NOMO-1 treated with DMSO at 0.1 percent for 48 hours (cell line): ENCODE measurements around the gene ZSCAN5C.
A peak's percentile ranks its signal among the peaks of the same experiment; 100 is the strongest.
"Not testable (repeated sequence)": the region's sequence is repeated elsewhere in the genome, so short reads cannot be mapped to it uniquely, and the experiment has no call there.

Source experiments
- DNase-seq: peaks from one replicate; lab custom pipeline; 2025; ENCODE audit not compliant: unreplicated experiment; lab: John Stamatoyannopoulos, UW

ZSCAN5C gene

DNA sequence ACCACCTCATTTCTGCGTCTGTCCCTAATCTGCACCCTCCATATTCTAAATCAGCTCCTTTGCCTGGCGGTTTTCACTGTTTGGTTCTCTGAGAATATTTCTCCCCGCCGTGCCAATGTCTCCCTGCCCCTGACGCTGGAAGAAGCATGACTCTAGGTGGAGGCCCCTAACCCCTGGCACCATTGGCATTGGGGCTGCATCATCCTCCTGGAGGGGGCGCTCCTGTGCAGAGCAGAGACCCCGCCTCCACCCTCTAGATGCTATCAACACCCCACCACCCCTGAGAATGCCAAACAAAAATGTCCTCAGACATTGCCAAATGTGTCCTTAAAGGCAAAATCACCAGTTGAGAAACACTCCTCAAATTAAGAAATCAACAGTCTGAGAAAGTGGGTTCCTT lies 11.0 kb upstream of the ZSCAN5C start:
- DNase-seq: no peak

DNA sequence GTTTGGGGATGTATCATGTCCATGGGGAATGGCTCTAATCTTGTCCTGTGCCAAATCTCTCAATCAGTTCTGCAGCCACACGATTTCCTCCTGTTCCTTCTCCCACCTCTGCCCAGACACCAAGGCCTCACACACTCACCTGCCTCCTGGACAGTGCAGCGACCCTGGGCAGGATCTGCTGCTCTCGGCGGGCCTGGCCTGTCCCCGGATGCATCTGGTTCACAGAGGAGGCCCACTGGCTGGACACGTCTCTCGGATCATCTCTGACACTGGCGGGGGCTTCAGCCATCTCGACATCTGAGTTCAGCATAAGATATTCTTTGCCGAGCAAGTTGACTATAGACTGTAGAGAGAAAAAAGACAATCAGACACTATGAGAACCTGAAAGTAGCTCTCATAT lies 10.4 kb upstream of the ZSCAN5C start:
- DNase-seq: no peak

DNA sequence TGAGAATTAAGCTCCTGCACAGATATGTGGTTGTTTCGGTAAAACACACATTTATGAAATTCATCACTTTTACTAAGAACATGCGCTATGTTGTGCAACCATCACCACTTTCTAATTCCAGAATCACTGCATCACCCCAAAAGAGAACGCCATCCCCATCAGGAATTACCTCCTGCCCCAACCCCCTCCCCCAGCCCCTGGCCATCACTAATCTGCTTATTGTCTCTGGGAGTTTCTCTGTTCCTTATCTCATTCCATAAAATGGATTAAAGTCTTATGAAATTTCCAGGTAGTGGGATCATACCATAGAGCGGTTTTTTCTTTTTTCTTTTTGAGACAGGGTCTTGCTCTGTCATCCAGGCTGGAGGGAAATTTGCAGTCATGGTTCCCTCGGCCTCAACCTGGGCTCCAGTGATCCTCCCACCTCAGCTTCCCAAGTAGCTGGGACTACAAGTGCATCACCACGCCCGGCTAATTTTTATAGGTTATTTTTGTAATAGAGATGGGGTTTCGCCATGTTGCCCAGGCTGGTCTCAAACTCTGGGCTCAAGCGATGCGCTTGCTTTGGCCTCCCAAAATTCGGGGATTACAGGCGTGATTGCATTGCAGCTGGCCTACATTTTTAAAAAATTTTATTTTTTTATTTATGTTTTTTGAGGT lies 8.0 kb upstream of the ZSCAN5C start:
- DNase-seq: no peak

DNA sequence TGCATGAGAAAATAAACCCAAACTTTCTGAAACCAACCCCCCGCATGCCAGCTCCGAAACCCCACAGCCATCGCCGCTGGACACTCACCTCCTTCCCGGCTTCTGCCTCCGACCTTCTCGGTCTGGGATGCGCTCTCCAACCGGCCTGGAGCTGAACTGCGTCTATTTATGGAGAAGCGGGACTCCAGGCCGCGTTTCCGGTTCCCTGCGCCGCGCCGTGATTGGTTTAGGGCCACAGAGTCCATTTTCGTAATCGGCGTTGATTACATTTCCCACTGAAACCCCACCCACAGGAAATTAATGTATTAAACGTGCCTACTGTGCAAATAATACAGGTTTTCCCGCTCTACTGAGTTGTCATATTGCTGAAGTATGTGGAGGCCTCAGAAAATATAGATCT lies 4.4 kb upstream of the ZSCAN5C start, which contains the start of gene ZSCAN5B:
TSS of gene ZSCAN5B (minus strand) at position 138 of the 400 bp plus-strand sequence. CDS start 4,731 bp downstream, outside the sequence.
- DNase-seq: not testable (repeated sequence)

DNA sequence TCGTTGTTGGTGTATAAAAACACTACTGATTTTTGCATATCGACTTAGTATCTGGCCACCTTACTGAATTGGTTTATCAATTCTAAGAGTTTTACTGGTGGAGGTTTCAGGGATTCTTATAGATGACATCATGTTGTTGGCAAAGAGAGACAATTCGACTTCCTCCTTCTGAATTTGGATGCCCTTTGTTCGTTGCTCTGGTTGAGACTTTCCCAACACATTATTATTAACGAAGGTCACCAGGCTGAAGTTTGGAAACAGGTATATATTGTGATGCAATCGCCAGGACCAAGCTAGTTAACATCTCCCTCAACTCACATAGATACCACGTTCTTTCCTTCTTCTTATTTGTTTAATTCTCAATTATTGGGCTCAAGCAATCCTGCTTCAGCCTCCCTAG lies 2.4 kb upstream of the ZSCAN5C start:
- DNase-seq: no peak

DNA sequence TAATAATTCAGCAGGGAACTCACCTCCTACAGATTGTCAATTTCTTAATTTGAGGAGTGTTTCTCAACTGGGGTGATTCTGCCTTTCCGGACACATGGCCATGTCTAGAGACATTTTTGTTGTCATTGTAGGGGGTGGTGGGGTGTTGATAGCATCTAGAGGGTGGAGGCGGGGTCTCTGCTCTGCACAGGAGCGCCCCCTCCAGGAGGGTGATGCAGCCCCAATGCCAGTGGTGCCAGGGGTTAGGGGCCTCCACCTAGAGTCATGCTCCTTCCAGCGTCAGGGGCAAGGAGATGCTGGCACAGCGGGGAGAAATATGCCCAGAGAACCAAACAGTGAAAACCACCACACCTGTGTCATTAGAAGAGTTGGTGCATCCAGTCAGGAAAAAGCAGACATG lies 5.5 kb downstream of the ZSCAN5C start:
- not testable (repeated sequence) for DNase-seq

DNA sequence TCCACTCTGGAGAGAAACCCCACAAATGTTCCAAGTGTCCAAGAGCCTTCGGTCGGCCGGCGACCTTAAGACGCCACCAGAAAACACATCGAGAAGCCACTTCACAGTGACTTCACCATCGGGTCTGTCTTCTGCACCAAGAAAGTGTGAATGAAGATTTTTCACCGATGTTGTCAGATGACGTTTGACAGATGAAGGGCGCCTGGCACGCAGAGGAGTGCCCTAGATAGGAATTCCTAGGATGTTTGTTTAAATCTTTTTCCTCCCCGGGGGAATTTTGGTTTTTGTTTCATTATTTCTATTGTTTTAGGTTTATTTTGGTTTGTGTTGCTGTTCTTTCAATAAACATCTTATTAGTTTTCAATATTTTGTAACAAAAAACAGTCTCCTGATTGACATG lies 7.0 kb downstream of the ZSCAN5C start:
- no peak for DNase-seq

DNA sequence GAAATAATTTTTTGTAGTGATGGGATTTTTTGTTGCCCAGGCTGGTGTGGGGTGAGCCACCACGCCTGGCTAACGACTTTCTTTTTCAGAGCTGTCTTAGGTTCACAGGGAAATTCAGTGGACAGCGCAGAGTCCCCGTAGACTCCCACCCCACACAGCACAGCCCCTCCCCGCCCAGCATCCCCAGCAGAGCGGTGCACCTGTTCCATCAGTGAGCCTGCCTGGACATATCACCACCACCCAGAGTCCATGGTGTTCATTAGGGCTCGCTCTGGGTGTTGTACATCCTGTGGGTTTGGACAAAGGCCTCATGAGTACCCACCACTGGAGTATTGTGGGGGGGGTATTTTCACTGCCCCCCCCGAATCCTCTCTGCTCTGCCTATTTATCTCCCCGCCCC lies 8.0 kb downstream of the ZSCAN5C start:
- not testable (repeated sequence) for DNase-seq

DNA sequence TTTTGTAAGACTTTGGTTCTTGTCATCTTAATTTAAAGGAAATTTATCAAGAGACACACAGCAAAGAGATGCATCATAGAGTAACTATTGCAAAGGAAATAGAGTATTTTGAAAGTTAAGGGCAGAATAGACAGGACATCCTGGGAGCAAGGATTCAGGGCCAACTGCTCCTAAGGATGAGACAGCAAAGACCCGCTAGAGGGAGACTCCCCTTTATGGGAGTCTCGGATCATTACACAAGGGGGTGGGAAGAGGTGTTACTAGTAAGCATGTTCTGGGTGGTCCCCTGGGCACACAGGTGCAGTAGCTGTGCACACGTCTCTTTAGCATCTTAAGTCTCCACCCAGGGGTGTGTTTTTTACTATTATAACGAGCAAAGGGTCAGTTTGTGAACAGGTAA lies 9.6 kb downstream of the ZSCAN5C start:
- no peak for DNase-seq

DNA sequence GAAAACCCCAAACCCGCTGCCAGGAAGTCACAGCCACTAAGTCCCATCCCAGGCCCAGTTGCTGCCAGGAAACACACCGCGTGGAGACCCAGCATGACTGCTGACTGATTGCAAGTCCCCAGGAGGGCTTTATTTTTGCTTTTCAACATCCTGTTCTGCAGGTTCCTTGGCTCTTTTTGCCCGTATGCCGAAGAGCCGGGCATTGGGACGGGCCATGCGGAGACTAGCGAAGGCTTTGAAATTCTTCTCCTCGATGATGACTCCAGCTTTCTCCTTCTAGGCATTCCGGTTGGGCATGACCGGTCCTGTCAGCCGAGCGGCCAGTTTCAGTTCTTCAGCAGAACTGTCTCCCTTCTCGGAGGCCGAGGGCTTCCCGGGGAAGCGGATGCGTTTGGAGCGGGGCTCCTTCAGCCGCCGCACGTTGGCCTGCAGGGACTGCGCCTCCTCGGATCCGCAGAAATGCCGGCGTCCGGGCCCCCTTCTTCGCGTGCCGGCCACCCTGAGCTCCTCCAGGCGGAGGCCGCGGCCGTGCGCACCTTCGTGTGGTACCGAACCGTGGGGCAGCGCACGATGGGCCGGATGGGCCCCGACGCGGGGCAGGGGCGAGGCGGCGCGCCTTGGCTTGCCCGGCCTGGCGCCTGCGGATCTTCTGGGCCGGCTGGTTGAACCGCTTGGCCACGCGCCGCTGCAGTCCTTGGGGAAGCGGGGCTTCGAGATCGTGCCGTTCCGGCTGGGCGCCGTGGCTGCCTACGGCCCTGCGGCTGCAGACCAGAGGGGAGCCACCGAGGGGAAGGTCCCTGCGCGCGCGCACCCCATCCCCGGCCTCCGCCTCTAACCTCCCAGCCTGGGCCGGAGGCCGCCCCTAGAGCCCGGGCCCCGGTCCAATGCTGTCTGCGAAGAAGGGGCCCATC lies 15.2 kb downstream of the ZSCAN5C start:
- no peak for DNase-seq

DNA sequence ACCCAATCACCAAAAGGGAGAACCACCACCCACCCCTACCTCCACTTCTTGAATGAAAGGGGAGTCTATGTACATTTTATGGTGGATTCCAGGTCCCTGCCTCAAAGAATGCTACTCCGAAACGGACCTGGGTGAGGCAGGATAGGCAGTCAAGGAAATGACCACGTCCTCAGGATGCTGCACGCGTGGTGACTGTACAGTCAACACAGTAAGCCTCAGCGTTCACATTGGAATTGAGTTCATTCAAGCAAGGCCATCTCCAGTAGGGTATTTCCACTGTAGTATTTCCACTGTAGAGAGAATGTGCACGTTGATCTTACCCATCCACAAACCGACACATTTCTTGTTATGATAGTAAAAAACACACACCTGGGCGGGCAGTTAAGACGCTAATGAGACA lies 16.9 kb downstream of the ZSCAN5C start:
- no peak for DNase-seq

DNA sequence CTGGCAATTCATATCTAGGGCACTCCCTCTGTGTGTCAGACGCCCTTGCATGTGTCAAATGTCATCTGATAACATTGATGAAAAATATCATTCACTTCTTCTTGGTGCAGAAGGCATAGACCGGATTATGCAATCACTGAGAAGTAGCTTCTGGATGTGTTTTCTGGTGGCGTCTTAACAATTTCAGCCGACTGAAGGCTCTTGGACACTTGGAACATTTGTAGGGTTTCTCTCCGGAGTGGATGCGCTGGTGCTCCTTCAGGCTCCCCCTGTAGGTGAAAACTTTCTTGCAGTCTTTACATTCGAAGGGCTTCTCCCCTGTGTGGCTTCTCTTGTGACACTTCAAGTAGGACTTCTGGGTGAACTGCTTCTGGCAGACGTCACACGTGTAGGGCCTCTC lies 19.4 kb downstream of the ZSCAN5C start:
- not testable (repeated sequence) for DNase-seq

DNA sequence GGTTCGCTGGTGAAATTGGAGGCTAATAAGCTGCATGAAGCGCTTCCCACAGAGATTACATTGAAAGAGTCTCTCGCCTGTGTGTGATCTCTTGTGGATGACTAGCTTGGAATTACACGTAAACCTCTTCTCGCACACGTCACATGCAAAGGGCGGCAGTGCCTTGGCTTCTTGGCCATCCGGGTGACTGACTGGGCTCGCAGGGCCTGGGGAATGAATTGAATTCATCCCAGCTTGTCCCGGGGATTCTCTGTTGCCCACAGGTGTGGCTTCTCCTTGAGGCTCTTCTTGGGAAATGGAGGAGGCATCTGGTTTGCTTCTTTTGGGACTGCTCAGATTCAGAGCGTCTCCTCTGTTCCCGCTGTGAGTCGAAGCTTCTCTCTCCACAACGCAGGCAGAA lies 19.8 kb downstream of the ZSCAN5C start:
- no peak for DNase-seq

DNA sequence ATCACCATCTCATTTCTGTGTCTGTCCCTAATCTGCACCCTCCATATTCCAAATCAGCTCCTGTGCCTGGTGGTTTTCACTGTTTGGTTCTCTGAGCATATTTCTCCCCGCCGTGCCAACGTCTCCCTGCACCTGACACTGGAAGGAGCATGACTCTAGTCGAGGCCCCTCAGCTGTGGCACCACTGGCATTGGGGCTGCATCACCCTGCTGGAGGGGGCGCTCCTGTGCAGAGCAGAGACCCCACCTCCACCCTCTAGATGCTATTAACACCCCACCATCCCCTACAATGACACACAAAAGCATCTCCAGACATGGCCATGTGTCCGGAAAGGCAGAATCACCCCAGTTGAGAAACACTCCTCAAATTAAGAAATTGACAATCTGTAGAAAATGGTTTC lies 20.8 kb downstream of the ZSCAN5C start:
- no peak for DNase-seq

DNA sequence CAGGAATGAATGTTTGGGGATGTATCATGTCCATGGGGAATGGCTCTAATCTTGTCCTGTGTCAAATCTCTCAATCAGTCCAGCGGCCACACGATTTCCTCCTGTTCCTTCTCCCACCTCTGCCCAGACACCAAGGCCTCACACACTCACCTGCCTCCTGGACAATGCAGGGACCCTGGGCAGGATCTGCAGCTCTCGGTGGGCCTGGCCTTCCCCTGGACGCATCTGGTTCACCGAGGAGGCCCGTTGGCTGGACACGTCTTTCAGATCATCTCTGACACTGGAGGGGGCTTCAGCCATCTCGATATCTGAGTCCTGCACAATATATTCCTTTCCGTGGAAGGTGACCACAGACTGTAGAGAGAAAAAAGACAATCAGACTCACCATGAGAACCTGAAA lies 21.4 kb downstream of the ZSCAN5C start:
- no peak for DNase-seq

DNA sequence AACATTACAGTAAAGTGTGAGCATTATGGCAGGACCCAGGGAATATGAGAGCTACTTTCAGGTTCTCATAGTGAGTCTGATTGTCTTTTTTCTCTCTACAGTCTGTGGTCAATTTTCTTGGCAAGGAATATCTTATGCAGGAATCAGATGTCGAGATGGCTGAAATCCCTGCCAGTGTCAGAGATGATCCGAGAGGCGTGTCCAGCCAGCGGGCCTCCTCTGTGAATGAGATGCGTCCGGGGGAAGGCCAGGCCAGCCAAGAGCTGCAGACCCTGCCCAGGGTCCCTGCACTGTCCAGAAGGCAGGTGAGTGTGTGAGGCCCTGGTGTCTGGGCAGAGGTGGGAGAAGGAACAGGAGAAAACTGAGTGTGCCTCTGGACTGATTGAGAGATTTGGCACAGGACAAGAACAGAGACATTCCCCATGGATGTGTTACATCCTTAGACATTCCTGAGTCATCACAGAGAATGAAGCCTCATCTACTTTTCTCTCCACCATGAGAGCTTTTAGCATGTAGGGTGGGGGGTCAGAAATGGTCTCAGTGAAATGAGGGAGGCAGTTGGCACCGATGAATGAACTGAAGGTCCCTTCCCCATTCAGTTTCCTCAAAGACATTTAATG lies 43.2 kb downstream of the ZSCAN5C start:
- no peak for DNase-seq

DNA sequence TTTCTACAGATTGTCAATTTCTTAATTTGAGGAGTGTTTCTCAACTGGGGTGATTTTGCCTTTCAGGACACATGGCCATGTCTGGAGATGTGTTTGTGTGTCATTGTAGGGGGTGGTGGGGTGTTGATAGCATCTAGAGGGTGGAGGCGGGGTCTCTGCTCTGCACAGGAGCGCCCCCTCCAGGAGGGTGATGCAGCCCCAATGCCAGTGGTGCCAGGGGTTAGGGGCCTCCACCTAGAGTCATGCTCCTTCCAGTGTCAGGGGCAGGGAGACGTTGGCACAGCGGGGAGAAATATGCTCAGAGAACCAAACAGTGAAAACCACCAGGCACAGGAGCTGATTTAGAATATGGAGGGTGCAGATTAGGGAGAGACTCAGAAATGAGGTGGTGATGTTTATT lies 43.7 kb downstream of the ZSCAN5C start:
- DNase-seq: not testable (repeated sequence)

DNA sequence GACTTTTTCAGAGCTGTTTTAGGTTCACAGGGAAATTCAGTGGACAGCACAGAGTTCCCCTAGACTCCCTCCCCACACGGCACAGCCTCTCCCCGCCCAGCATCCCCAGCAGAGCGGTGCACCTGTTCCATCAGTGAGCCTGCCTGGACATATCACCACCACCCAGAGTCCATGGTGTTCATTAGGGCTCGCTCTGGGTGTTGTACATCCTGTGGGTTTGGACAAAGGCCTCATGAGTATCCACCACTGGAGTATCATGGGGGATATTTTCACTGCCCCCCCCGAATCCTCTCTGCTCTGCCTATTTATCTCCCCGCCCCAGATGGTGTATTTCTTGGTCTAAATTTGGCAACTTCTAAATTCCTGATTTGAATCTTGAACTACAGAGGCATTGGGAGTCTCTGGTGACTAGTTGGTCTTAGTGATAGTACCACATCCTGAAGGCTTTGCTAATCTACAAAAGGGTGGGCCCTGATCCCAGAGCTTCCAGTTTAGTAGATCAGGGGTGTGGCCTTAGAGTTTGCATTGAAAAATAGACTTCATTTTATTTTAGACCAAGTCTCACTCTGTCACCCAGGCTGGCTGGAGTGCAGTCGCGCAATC lies 46.8 kb downstream of the ZSCAN5C start:
- DNase-seq: not testable (repeated sequence)

DNA sequence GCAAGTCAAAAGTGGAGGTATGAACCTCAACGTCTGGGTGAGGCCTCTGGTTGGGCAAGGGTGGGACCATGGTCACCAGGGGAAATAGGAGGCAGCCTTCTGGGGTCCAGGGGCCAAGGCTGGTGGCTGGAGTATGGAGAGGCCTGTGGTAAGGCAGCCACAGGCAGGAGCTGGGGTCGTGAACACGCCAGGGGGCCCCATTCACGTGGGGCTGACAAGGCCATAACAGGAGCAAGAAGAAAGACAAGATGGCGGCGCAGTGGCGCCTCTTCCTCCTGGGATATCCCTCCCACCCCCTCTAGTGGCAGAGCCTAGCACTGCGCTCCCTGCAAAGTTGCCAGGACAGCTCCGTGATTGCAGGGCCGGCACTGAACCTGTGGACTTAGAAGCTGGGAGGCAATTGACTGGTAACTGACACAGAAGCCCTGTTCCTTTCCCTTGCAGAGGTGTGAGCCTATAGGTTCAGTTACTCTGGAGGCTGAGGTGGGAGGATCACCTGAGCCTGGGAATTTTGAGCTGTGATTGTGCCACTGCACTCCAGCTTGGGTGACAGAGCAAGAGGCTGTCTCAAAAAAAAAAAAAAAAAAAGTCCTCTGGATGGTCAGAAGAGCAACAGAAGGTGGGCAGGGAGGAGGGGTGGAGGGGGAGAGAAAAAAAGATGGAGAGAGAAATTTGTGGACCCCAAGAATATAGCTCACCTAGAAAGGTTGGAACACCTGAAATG lies 50.8 kb downstream of the ZSCAN5C start:
- DNase-seq: peak; percentile 37

DNA sequence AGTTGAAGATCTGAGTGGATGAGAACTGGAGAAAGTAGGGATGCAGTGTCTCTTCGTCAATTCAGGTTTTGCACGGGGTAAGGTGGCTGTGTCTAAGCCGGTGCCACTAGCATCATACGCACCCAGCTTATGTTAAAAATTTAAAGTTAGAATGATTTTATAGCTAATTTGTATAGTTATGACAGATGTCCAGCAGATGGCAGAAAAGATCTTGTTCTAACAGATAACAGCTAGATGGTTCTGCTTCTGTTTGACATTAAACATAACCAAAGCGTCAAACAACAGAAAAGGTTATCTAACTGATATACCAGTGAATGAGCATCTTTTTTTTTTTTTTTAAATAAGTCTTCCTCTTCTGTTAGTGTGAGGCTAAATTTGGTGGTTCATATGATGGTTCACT lies 51.7 kb downstream of the ZSCAN5C start:
- peak; percentile 74 for DNase-seq

DNA sequence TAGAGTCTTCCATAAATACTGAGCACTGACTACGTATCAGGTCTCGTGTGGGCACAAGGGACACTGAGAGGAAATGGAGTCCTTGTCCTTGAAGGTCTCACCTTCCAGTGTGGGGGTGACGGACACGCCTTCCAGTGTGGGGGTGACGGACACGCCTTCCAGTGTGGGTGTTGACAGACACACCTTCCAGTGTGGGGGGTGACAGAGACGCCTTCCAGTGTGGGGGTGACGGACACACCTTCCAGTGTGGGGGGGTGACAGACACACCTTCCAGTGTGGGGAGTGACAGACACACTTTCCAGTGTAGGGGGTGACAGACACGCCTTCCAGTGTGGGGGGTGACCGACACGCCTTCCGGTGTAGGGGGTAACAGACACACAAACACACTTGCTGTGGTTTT lies 56.2 kb downstream of the ZSCAN5C start:
- DNase-seq: no peak
